GM15510 (cell line): ENCODE results near the gene TBC1D25.
A peak's percentile ranks its signal among the peaks of the same experiment; 100 is the strongest.

ENCODE experiments used
- POLR2A ChIP-seq: IDR thresholded peaks from 3 replicates; pipeline ENCODE4 v1.6.1; 2011; ENCODE audit warnings: borderline replicate concordance; ENCODE audit not compliant: insufficient read length; ENCODE audit errors: extremely low read depth

The TBC1D25 gene

GRCh38 chrX:48513670-48514069 is 25.8 kb upstream of the TBC1D25 start:
- no peak for TF ChIP-seq POLR2A

- no peak for TF ChIP-seq POLR2A
Measured at GRCh38 chrX:48514126-48514806, 25.2 kb upstream of the TBC1D25 start.

GRCh38 chrX:48514868-48515460 is 24.6 kb upstream of the TBC1D25 start:
- no peak for TF ChIP-seq POLR2A

DNA sequence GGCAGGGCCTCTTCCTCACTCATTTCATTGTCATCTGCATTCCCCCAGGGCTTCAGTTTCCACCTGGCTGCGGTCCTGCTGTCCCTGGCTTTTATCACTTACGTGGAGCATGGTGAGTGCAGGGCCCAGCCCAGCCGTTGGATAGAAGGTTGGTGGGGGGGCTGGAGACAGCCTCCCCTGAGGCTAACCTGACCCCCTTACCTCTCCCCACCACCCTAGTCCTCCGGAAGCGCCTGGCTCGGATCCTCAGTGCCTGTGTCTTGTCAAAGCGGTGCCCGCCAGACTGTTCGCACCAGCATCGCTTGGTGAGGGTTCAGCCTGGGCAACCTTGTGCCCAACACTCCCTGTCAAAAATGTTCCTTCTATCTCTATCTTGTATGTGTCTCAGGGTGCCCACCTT is 23.7 kb upstream of the TBC1D25 start:
- no peak for TF ChIP-seq POLR2A

- no peak for TF ChIP-seq POLR2A
Measured at GRCh38 chrX:48516285-48516684, 23.2 kb upstream of the TBC1D25 start.

DNA sequence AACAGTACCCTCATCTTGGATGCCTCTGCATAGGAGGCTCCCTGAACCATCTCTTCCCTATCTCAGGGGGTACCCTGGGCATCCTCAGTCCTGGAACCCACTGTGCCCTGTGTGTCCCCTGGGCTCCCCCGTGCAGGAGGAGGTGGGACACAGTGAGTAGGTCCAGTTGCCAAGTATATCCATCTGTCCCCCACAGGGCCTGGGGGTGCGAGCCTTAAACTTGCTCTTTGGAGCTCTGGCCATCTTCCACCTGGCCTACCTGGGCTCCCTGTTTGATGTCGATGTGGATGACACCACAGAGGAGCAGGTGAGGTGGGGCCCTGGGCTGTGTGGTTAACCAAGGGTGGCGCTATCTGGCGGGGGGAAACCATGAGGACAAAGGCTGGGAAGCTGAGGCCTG is 22.5 kb upstream of the TBC1D25 start:
- no peak for TF ChIP-seq POLR2A

DNA sequence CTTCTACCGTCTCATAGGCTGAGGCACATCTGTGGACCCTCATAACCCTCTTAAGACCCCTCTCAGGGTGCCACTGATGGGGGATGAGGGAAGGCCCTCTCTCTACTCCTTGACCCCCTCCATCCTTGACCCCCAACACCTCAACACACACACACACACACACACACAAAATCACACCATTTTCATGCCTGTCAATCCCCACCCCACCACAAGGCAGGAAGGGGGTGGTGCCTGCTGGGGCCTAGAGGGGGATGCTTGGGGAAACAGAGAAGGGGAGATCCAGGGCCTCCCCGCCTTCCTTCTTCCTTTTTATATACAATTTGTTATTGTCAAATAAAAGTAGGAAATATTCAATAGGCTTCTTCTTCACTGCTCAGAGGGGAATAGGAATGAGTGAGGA is 19.1 kb upstream of the TBC1D25 start:
- no peak for TF ChIP-seq POLR2A

DNA sequence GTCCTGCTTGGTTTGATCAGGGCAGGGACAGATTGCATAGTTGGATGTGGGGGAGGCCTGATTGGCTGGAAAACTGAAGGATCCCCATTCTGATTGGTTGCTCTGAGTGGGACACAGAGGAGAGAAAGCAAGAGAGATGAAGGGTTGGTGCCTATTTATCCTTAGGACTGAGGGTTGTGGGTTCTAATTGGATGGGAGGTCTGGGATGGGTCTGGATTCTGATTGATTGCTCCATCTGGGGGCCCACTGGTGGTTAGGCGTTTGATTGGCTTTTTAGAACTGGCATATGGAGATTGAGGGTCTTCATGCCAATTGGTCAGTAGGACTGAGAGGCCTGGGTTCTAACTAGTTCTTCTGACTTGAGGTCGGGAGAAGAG is 18.6 kb upstream of the TBC1D25 start:
- TF ChIP-seq POLR2A: no peak

- peak; percentile 79 for TF ChIP-seq POLR2A
Measured at GRCh38 chrX:48521353-48522243, 17.9 kb upstream of the TBC1D25 start, which contains the start of gene EBP. Gene EBP, plus strand, starts transcription at chrX:48521808. Its CDS starts 1,964 bp downstream, at chrX:48523772.

DNA sequence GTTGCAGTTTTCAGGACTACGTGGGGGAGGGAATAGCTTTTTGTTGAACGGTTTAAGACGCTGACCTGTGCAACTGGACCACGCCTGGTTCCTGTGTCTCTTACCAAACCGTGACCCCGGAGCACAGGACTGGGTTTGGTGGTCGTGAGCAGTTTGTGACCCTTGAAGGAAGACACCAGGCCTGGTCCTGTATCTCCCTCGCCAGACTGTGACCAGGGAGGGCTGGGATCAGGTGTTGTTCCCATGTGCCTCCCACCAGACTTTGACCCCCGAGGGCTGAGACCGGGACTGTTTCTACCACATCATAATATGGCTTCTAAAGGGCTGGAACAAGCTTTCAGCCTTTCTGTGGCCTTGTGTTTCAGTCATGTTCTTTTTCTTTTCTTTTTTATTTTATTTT is 17.2 kb upstream of the TBC1D25 start:
- TF ChIP-seq POLR2A: no peak

DNA sequence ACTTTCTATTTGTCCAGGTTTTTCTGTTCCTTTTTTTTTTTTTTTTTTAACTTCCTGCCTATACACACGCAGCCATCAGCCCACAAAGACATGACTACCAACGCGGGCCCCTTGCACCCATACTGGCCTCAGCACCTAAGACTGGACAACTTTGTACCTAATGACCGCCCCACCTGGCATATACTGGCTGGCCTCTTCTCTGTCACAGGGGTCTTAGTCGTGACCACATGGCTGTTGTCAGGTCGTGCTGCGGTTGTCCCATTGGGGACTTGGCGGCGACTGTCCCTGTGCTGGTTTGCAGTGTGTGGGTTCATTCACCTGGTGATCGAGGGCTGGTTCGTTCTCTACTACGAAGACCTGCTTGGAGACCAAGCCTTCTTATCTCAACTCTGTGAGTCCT is 15.8 kb upstream of the TBC1D25 start:
- no peak for TF ChIP-seq POLR2A

- TF ChIP-seq POLR2A: no peak
Measured at GRCh38 chrX:48530736-48531135, 8.8 kb upstream of the TBC1D25 start.

GRCh38 chrX:48531358-48531959 is 8.1 kb upstream of the TBC1D25 start:
- TF ChIP-seq POLR2A: no peak

DNA sequence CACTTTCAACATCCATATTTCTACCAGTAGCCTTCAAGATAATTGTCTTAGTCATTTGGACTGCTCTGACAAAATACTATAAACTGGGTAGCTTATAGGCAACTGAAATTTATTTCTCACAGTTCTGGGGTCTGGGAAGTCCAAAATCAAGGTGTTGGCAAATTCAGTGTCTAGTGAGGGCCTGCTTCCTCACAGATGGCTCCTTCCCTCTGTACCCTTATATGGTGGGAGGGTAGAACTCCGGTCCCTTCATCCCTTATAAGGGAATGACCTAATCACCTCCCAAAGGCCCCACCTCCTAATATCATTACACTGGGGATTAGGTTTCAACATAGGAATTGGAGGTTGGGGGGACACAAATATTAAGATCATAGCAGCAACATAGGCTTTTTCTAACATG is 7.4 kb upstream of the TBC1D25 start:
- TF ChIP-seq POLR2A: no peak

GRCh38 chrX:48533165-48533564 is 6.3 kb upstream of the TBC1D25 start:
- no peak for TF ChIP-seq POLR2A

GRCh38 chrX:48538641-48539344 is 721 bp upstream of the TBC1D25 start:
- TF ChIP-seq POLR2A: no peak

DNA sequence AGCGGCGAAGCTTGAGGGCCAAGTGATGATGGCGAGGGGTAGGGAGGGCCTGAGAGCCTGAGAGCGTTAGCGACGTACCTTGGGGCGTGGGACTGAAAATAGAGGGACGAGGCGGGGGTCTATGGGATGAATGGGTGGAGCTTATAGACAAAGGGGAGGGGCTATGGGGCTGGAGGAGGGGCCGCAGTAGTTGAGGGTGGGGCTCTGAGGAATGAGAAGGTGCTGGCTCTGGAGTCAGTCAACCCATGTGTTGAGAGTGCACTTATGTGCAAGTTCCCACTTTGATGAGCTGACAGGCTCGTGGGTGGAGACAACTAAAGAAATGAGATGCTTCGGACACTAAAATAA is 488 bp downstream of the TBC1D25 start:
- TF ChIP-seq POLR2A: no peak
